Measurements from ENCODE around the gene ZFHX2. TPM values are rescaled to one million over a fixed set of nuclear protein-coding genes. Genes with fewer than 3 reads are reported as not detected.
"Not testable (repeated sequence)": the region's sequence is repeated elsewhere in the genome, so short reads cannot be mapped to it uniquely, and the experiment has no call there.

ZFHX2 gene
- total RNA-seq, 1 donor from 2014 or later, result 0.98 TPM

DNA sequence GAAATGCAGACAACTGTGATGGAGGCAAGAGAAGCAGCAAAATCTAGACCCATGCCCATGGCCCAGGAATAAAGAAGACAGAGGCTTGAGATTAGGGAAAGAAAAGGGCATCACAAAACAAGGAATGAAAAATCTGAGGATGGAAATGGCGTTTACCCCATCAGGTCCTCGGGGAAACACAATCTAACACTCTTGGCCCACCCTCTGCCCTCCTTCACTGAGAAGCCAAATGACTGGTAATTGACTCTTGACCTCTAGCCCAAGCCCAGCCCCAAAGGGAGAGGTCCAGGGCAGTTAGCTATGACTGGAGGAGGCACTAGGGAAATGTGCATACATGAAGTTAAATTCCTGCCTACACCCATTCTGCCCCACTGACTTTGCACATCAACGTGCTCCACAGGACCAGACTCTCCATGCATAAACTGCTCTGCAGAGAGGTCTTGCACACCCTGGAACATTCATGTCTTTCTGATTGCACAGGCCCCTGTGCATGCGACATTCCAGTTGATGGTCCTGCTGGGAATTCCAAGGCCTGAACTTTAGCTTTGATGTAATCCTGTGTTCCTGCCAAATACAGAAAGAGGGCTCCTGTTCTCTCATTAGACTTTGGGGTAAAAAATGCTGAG is 5.7 kb downstream of the ZFHX2 start:
- intact Hi-C loops (cut with micrococcal nuclease), result no loop called here

- intact Hi-C loops (cut with micrococcal nuclease), result no loop called here
Measured at GRCh38 chr14:23544511-23545447, 6.8 kb downstream of the ZFHX2 start.

- intact Hi-C loops (cut with micrococcal nuclease), result no loop called here
Measured at GRCh38 chr14:23543403-23543802, 8.2 kb downstream of the ZFHX2 start.

DNA sequence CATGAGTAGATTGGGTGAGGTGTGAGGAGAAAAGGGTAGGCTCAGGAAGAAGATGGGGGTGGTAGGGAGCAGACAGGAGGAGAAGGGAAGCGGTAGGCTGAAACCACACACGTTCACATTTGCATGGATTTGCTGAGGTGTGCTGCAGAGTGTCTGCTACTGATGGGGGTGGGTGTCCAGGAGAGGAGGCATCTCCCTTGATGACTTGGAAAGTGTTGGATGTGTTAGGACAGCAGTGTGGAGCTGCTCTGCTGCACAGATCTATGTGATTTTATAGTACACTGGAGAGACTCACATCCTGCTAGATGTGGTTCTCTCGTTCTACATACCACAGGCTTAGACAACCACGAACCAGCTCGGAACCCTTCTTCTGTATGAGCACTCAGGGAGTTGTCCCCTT is 9.3 kb downstream of the ZFHX2 start:
- intact Hi-C loops (cut with micrococcal nuclease), result no loop called here

DNA sequence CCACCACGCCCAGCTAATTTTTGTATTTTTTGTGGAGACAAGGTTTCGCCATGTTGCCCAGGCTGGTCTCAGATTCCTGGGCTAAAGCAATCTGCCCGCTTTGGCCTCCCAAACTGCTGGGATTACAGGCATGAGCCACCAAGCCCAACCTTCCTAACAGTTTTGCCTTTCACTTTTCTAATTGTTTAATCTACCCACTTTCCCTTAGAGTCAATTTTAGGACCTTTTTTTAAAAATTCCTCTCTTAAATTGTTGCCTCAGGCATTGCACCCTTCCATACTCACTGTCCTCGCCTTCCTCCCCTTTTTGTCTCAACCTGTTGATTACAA is 11.5 kb downstream of the ZFHX2 start:
- intact Hi-C loops (cut with micrococcal nuclease), result no loop called here

GRCh38 chr14:23539248-23540140 is 12.1 kb downstream of the ZFHX2 start:
- intact Hi-C loops (cut with micrococcal nuclease), result loop anchor here (1.0 kb wide), 1 partner anchor 61 kb away; no protein-coding TSS in a partner anchor

DNA sequence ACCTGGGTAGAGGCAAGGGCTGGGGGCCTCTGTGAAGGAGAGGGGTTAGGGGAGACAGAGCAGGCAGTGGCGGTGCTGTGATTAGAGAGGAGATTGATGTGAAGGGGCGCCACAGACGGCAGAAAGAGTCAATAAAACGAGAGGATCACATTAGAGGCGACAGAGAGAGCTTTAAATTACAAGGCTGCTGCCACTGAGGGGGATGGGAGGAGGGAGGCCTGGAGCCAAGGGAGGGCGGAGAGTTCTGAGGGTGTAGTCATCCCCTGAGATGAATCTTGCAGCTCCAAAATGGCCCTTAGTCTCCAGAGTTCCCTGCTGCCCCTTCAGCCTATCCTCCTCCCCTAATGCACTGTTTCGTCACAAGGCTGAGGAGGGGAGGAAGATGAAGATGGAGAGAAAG is 12.8 kb downstream of the ZFHX2 start:
- intact Hi-C loops (cut with micrococcal nuclease), result loop anchor here (1.0 kb wide), 1 partner anchor 60 kb away; no protein-coding TSS in a partner anchor

DNA sequence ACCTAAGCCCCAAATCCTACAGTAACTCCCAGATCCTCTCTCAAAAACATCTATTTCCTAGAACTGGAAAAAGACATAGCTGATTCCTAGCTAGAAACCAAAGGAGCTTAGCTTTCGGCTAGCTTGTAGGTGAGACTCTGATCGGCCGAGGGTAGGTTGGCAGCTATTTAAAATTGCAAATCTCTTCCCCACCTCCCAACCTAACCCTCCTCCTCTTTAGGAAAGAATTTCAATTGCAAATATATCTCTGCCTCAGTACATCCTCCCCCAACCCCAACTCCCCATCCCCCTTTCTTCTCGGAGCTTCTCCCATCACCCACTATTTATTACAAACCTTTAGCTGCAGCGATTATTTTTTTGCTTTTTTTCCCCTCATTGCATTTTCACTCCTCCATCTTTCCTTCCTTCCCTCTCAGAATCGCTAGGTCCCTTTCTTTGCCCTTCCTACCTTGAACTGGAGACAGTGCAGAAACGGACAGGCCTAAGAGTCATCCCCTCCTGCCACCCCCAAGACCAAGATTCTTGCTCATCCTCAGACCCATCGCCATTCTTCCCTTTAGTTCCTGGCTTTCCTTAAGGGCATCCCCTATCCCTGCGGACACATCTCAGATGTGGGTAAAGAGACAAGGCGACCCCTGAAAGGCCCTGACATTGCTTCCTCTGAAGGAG is 13.4 kb downstream of the ZFHX2 start:
- intact Hi-C loops (cut with micrococcal nuclease), result no loop called here

GRCh38 chr14:23537351-23538049 is 14.1 kb downstream of the ZFHX2 start:
- intact Hi-C loops (cut with micrococcal nuclease), result no loop called here

DNA sequence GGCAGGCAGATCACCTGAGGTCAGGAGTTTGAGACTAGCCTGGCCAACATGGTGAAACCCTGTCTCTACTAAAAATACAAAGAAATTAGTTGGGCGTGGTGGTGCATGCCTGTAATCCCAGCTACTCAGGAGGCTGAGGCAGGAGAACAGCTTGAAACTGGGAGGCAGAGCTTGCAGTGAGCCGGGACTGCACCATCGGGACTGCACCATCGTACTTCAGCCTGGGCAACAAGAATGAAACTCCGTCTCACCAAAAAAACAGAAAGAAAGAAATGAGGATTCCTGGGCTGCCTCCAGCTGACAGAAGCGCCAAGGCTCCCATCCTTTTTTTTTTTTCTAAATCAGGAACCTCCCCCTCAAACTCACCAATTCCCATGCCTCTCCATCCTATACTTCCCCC is 14.7 kb downstream of the ZFHX2 start:
- intact Hi-C loops (cut with micrococcal nuclease), result not testable (repeated sequence)

GRCh38 chr14:23536494-23536893 is 15.1 kb downstream of the ZFHX2 start:
- intact Hi-C loops (cut with micrococcal nuclease), result no loop called here

DNA sequence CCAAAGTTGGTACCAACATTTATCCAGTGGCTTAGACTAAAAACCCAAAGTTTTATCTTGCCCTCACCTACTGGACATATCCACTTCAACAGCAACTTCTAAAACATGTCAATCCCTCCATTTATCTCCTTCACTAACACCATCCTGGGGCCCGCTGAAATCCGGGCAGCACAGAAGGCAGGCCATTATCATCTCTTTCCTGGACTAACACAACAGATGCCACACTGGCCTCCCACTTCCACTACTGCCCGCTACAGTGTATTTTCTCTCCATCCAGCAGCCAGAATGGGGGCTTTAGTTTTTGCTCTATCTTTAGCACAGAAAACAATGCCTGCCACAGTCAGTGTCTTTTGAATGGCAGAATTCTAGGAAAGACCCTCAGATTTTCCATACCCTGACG is 15.6 kb downstream of the ZFHX2 start:
- intact Hi-C loops (cut with micrococcal nuclease), result no loop called here

DNA sequence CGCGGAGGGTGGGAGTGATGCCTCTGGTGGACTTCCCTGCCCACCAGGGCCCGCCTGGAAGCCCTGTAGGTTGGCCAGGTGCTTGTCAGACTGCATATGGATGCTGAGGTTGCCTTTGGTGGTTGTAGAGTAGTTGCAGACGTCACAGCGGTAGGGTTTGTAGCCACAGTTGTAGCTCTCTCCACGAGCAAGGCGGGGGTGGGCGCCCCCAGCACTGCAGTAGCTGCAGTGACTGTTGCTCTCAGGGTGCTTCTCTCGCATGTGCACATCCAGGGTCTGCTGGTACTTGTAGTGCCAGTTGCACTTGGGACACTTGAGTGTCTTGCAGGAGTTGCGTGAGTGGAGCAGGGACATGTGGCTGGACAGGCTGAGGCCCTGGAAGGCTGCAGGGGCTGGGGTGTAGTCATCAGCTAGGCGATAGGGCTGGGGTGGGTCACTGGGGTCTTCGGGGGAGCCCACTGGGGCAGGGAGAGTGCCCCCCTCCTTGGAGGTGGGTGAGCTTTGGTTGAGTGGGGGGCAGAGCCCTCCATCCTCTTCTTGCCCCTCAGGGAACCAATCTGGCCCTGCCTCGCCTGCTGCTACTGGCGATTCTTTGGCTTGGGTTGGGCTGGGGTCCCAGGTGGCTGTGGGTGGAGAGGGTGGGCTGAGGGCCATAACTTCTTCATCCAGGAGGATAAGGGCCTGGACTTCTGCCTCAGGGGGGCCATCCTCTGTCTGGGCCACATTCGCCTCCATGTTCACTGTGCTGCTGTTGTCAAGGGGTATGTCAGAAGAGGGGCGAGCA is 17.7 kb downstream of the ZFHX2 start:
- intact Hi-C loops (cut with micrococcal nuclease), result no loop called here

- intact Hi-C loops (cut with micrococcal nuclease), result no loop called here
Measured at GRCh38 chr14:23532658-23533057, 18.9 kb downstream of the ZFHX2 start.

GRCh38 chr14:23531391-23531790 is 20.2 kb downstream of the ZFHX2 start:
- intact Hi-C loops (cut with micrococcal nuclease), result no loop called here

DNA sequence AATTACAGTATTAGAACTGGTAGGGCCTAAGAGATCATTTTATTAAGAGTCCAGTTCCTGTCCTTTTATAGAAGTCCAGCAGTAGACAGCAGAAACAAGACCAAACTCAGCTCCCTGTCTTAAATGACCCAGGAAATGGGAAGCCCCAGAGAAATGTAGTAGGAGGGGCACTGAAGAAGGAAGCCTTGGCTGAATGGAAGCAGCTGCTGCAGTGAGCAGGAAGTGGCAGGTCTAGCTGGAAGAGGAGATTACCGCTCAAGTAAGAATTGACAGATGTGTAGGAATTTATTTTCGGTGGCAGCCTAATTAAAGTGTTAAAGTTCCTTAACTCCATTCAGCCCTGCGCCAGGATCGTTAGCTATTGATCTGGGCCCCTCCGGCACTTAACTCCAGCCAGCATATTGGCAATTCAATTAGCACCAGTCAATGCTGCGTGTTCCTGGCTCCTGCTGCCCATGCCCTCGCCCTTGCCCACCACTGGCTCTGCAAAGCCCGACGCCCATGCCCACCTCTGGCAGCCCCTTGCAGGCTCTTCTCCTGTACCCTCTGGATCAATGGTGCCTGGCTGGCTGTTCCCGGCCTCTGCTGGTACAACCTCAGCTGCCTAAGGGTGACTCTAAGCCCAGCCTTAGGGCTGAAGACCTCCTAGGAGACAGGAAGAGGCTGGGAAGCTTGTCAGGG is 21.1 kb downstream of the ZFHX2 start:
- intact Hi-C loops (cut with micrococcal nuclease), result no loop called here

GRCh38 chr14:23529016-23529415 is 22.5 kb downstream of the ZFHX2 start:
- intact Hi-C loops (cut with micrococcal nuclease), result no loop called here

DNA sequence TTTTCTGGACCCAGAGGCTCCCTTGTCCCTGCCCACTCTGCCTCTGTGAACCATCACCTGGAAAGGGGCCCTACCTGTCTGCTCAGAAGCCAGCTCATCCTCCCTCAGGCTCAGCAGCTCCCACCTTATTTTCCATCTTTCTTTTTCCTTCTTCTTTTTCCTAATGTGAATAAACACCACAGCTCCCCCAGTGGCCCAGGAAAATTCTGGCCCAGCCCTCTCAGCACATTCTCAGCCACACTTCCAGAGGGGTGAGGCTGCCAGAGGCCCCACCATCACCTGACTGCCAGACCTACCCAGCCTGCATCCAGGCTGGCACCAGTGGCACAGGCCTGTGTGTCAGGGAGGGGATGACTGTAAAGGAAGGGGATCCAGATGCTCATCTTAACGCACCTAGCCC is 23.0 kb downstream of the ZFHX2 start:
- intact Hi-C loops (cut with micrococcal nuclease), result no loop called here

GRCh38 chr14:23525611-23526010 is 26.0 kb downstream of the ZFHX2 start:
- intact Hi-C loops (cut with micrococcal nuclease), result no loop called here
